DMS53 treated with DMSO at 0.1 percent for 48 hours (cell line): ENCODE measurements around the gene SORL1-AS1.

Experiments
- DNase-seq: peaks from one replicate; lab custom pipeline; 2025; ENCODE audit not compliant: unreplicated experiment; lab: John Stamatoyannopoulos, UW

Gene SORL1-AS1

DNA sequence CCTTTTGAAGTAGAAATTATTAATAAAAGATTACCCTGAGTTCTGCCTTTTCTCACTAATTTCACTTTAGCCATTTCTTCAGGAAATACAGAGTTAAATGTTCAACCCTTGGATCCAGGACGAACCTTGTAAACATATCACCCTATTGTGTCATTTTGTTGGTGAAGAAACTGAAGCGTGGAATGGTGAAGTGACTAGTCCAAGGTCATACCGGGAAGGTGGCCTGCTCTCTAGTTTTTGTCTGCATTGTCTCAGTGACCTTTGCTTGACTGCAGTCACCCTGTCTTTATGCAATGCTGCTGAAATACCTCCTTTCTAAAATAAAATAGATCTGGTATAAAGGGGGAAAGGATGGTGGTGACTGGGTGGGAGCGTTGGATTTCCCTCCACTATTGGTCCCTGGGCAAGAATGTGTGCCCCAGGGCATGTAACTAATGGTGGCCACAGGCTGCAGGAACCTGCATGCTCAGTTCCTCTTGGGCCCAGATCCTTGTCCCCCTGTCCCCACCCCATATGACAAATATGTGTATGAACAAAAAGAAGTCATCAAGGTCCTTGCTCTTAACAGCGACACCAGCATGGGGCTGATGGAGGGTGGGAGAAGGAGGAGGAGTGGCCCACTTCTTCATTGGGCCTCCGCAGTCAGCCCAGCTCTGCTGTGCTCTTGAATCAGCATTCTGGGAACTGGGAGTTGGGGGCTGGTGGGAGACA lies 977 bp upstream of the SORL1-AS1 start:
- DNase-seq: no peak

DNA sequence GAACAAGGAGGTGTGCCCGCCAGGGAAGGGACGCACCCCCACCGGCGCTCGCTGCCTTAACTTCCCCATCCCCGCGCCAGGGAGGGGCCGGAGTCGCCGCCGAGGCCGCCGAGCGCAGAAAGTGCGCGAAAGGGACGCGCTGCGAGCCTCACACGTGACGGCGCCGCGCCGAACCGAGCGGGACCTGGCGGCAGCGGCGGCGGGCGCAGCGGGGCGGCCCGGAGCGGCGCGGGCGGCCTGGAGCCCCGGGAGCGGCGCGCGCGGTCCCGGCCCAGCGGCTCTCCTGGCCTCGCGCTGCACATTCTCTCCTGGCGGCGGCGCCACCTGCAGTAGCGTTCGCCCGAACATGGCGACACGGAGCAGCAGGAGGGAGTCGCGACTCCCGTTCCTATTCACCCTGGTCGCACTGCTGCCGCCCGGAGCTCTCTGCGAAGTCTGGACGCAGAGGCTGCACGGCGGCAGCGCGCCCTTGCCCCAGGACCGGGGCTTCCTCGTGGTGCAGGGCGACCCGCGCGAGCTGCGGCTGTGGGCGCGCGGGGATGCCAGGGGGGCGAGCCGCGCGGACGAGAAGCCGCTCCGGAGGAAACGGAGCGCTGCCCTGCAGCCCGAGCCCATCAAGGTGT lies 670 bp downstream of the SORL1-AS1 start, which contains the start of gene SORL1:
TSS of gene SORL1 (plus strand) at position 329 of the 623 bp plus-strand sequence. CDS start at position 347, 18 bp downstream.
- peak; percentile 42 for DNase-seq

DNA sequence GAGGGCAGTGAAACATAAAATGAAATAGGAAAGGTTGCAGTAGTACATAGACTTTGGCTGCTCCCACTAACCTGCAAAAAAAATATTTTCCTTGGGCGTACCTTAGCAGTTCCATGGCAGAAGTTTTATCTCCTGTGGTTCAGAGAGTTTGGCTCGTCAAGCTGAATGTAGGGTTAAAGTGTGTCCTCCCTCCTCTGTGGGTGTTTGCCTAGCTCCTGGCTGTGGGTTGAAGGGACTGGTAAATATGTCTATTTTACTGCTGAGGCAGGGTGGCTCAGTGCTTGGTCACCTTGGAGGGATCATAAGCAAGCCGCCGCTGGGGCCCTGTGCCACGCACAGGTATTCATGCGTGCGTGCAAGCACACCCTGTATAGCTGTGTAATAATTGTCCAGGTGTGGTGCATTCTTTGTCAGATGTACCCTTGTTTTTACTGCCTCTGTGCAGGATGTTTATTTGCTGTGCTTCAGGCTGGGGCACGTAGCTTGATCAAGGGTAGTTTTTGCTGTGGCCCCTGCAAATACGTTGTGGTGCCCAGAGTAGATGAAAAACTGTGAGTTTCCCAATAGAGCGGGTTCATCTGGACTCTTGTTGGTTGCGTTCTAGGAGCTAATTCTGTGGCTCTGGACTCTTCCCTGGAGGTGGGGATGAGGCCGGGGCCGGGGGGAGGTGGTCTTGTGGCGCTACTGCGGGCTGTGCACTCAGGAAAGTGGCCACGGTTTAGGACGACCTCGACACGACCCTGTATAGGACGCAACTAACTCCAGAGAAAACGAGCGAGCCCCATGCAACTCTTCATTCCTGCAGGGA lies 1.4 kb downstream of the SORL1-AS1 start:
- DNase-seq: peak; percentile 23

DNA sequence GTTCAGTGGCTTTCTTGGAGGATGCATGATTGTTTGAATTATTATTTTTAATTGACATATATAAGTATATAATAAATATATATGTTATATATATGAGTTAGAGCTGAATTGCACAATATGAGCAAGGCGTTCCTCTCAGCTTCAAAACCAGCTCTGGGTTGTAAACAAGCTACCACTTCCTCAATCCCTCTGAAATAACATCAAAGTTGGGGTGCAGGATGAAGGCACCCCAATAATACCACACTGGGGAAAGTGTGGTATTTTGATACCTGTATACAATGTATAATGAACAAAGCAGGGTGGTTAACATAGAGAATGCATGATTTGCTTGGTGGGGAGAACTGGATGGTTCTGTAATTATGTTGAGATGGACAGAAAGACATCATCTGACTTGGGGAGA lies 2.4 kb downstream of the SORL1-AS1 start:
- DNase-seq: no peak

DNA sequence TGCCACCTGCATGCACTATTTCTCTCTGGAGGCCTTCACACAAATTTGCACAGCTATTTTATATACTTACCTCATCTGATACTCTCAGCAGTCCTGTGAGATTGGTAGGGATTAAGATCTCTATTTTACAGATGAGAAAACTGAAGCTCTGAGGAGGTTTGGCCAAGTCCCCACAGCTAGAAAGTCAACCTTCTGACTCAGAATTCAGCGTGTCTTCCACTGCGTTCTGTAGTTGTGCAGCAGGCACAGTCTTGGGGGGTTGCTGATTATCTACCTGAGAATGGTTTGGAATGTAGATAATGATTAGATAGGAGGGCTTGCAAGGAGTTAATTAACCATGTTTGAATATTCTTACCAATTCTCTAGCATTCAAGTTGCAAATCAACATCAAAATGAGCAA lies 3.1 kb downstream of the SORL1-AS1 start:
- no peak for DNase-seq

DNA sequence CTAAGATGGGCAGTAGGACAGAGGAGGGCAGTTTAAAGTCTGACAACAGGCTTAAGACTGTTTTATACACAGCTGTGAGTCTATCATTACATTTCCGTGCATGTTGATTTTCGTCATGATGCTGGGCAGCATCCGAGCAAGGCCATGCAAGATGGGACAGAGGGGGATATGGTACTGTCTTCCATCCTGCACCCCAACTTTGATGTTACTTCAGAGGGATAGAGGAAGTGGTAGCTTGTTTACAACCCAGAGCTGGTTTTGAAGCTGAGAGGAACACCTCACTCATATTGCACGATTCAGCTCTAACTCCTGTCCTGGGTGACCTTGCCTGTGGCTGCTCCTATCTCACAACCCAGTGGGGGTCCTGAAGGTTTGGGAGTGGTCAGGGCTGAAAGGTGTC lies 3.6 kb downstream of the SORL1-AS1 start:
- no peak for DNase-seq

DNA sequence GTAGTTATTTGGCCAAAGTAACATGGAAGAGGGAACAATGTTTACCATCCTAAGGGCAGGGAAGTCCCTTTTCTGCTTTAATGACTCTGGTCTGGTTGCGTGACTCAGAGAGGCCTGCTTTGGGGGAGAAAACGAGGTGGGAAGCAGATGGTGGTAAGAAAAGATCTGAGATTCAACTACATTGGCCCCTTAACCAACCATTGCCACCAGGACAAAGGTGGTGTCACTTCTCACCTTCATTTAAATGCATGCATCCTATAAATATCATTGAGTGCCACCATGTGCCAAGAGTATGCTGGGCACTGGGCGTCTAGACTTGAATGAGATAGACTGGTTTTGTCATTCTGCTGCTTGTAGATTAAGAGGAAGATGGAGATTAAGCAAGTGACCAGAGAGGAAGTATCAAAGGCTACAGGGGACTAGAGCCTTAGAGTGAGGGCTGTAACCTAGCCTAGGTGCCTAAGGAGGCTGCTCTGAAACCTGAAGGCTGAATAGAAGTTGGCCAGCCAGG lies 4.3 kb downstream of the SORL1-AS1 start:
- DNase-seq: no peak

DNA sequence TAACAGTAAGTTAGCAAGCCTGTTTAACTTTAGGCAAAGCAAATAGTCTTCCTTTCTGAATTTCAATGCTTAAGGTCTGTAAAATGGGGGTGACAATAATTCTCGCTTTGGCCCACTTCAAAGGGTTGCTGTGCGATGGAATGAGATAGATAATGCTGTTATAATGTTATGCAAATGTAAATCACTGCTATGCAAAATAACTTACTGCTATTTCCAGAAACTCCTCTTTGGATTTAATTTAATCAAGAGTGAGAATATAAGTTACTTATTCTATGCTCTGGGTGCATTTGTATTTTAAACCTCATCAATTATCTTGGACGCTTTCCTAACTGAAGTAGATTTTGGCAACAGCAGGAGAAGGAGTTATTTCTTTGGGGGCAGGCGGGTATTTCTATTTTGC lies 4.8 kb downstream of the SORL1-AS1 start:
- DNase-seq: no peak

DNA sequence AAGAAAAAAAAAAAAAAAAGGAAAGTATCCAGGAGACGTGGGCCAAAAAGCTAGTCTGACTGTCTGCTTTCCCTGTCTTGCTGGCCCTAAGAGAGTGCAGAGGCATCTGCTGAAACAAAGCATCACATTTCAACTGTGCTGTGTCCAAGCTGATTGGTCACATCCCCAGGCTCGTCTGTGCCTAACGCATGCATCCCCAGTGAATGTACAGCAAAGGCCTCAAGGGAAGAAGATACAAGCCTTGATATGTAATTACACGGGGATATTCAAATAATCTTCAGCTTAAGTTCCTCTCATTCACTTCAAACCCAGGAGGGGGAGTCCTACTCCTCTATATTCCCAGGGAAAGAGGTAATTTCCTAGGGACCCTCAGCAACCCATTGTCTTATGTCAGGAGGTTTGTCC lies 6.0 kb downstream of the SORL1-AS1 start:
- DNase-seq: no peak

DNA sequence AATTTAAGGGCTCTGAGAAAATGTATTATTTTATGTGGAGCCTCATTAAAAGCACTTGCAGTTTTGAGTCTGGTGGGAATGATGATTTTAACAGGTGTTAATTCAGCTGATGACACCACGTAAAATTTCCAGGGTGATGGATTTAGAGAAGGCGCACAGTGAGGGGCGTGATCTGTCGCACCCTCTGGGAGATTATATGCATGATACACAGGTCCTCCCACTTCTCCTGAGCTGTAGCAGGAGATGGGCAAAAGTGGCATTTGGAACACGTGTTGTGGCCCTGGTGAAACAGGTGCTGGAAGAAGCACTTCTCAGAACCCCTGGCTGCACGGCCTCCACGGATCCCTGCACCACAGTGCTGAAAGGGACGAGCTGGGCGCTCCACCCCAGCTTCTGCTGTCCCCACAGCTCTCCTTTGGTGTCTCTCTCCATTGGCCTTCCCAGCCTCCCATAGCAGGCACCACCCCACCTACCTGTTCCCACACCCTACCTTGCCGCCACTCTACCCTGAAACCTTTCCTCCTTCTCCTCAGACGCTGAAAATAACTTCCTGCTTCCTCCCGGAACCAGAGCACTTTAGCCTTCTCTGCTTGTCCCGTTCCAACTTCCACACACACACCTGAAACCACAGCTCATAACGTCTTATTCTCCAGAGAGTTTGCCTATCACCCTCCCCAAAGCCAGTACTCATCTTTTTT lies 7.5 kb downstream of the SORL1-AS1 start:
- no peak for DNase-seq

DNA sequence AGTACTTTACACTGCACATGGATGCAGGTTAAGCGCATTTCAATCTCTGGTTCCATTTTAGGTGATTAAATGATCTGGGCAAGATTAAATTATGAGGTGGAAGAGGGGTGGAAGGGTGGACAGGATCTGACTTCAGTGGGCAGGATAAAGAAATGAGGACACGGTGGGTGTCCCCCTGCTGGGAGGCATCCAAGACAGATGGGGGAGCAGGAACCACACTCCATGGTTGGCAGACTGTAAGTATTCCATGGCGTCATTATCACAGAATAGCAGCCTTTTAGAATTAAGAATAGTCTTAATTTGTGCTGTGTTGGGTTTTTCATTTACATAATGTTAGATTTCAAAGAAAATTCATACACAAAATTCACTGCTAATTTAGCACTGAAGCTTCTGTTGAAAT lies 8.2 kb downstream of the SORL1-AS1 start:
- DNase-seq: no peak

DNA sequence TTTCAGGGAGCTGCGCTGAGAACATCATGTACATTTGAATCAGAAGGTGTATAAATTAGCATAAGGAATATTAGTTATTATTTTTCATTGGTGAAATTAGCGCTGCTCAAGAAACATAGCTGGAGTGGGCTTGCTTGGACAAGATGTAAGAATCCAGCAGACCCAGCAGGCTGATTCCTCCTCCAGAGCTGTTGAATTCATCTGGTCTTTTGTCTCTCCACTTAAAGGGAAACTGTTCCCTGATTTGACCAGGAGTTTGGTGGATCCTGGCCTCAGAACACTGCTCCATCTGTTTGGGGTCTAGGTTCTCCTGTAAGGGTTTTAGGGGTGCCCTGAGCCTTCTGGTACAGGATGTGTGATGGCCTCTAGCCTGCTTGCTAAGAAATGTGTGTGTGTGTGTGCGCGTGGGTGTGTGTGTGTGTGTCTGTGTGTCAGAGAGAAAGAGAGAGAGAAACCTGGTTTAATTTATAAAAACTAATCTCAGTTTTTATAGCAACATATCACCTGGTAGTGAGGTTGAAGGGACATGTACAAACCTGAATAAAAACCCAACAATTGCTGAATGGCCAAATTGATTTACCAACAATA lies 9.0 kb downstream of the SORL1-AS1 start:
- no peak for DNase-seq

DNA sequence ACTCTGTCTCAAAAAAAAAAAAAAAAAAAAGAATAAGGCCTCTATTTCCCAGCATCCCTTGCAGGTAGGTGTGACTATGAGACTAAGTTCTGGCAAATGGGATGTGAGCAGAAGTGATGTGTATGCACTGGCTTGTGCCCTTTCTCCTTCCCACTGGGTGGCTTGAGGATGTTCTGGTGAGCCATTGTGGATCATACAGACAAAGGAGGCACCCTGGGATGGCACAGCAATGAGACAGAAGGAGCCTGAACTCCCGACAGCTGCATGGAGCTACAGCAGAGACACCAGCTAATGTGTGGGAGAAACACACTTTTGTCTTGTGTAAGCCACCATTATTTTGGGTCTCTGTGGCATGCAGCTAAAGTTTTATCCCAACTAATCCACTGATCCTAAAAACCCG lies 11.2 kb downstream of the SORL1-AS1 start:
- no peak for DNase-seq

DNA sequence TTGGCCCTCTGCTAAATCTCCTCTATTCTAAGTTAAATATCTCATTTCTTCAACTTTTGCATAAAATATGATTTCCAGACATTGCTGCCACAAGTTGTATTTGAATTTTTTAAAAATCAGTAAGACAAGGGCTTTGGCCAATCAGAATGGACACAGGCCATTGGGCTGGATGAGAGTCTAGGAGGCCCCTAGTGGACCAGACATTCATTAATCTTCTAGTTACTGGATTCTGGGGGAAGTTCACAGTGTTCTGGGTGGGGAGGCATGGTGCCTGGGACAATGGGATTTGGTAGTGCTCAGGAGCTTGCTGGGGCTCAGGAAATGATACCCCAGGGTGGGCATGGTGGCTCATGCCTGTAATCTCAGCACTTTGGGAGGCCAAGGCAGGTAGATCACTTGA lies 13.0 kb downstream of the SORL1-AS1 start:
- DNase-seq: no peak

DNA sequence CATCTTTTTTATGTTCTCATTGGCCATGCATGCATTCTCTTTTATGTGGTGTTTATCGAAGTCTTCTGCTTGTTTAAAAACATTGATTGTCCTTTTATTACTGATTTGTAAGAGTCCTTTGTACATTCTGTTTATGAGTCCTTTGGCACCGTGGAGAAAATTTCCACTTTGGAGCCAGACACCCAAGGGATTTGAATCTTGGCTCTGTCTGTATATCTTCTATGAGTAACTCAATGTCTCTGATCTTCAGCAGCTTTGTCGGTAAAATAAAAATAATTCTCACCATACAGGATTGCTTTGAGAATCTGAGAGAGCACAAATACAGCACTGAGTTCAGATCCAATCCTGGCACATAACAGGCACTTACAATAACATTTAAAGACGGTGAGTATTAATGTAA lies 13.4 kb downstream of the SORL1-AS1 start:
- DNase-seq: no peak

DNA sequence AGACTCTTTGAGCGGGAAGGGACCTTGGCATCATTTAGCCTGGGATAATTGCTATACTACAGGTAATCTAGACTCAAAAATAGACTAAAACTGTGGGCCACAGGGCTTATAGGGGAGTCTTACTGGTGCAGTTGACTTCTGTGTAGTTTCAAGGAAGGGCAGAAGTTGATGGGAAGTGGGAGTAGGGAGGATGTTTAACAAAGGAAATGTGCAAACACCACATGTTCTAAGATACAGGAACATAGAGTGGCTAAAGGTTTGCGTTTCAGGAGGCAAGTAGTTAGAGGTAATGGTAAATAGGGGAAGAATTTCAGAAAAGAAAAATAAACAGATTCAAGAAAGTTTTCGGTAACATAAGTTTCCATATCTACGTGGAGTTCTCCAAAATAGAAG lies 15.1 kb downstream of the SORL1-AS1 start:
- no peak for DNase-seq

DNA sequence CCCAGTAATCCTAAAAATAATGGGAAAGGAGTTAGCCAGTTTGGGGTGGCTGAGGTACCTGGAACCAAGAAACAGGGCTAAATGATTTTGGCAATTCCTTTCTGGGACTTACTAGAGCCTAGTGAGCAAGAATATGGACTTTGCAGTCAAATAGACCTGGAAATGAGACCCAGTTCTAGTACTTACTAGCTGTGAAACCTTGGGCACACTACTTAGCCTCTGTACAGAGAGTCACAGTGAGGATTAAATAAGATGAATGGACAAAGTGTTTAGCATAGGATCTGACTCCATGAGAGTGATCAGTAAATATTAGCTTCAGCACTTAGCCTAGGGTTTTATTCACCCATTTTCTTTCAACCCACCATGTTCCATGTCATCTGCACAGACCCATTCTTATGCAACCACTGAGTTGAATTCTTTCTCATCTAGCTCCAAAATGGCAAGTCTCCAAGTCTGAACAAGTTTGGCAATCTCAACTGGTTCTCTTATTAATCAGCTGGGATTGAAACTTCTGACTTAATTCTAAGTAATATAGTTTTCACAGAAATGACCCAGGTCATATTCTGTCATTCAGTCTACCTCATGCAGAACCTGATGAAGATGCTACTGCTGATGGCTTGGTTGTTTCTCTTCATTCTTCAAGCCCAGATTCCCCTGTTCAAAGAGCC lies 15.6 kb downstream of the SORL1-AS1 start:
- DNase-seq: no peak

DNA sequence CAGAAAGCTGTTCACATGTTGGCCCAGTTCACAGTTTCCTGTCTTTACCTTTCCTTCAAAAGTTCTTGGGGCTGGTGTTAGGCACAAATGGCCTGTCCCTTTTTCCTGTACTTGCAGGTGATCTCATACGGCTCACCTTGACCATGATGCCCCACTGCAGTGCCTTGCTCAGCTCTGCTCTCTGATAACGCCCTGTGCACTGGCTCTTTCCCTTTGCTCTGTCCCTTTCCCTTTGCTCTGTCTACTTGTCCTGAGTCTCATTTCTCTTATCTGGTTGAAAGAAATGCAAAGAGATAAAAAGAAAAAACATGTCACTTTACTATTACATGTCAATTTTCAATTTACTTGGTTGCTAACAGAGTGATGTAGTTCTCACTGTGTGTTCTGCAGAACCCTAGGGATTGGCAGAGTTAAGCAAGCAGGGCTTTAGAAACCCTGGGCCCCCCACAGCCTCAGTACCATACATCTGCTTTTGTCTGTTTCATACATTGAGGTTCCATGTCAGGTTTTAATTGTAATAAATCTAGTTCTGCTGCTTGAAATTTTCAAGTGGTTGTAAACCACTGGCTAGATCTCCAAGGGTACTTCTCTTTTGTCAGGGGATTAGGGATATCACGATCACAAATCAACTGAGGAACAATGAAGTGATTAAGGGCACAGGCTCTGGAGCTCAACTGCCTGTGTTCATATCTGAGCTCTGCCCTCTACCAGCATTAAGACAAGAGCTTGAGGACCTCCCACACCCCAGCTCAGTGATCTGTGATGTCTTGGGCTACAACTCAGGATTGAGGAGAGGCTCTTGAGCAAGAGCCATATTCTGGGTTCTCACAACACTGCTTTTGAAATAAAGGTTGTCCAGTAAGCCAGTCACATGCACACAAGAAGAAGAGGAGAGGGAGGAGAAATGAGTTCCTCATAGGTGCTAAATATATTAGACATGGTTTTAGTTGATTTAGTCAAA lies 16.9 kb downstream of the SORL1-AS1 start:
- DNase-seq: no peak

DNA sequence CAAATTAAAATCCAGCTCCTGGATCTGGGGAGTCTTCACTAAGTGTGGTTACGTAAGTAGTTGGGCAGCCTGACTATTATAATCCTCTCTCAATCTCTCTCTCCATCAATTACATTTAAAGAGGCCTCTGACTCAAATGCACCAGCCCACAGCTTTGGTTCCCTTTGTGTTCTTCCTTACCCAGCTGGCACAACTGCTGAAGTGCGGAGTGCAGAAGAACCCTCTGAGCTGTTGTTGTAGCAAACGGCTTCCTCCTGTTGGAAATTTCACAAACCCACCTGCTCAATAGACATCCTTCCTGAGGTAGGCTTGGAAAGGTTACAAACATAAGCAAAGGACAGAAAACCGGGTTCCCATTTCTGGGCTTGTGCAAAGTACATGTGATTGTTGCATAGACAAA lies 17.6 kb downstream of the SORL1-AS1 start:
- no peak for DNase-seq
